ENCODE data around the gene SERPINA12.

Gene SERPINA12

DNA sequence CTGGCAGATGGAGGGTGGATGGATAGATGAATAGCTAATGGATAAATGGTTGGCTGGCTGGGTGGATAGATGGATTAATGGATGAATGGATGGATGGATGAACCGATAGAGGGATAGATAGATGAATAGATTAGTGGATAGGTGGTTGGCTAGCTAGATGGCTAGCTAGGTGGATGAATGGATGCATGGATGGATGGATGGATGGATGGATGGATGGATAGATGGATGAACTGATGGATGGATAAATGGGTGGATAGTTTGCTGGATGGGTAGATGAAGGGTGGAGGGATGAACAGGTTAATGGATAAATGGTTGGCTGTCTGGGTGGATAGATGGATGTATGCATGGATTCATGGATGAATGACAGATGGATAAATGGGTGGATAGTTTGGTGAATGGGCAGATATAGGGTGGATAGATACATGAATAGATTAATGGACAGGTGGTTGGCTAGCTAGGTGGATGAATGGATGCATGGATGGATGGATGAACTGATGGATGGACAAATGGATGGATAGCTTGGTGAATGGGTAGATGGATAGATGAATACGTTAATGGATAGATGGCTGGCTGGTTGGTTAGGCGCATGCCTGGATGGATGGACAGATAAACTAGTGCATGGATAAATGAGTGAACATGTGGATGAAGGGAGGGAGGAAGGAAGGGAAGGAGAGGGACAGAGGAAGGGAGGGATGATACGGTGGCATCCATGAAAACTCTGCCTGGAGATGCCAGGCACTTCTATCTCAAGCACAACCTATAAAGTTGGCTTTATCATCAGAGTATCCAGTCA, 41.3 kb downstream of the SERPINA12 start:
- Histone ChIP-seq H3K9me3 (ENCODE audit: control insufficient read depth, low read length) (no peaks in the 10 kb centered on the region), H3K27me3 (ENCODE audit: control insufficient read depth, insufficient read depth, low read length) (no peaks in the 10 kb centered on the region), H3K36me3 (ENCODE audit: control insufficient read depth, insufficient read depth, low read length) (no peaks in the 10 kb centered on the region), H3K9ac (ENCODE audit: low read length) (no peak overlapping the region), H3K4me3 (ENCODE audit: low read length) (no peak overlapping the region), H3K4me1 (ENCODE audit: control insufficient read depth, insufficient read depth, low read length) (no peaks in the 10 kb centered on the region)

DNA sequence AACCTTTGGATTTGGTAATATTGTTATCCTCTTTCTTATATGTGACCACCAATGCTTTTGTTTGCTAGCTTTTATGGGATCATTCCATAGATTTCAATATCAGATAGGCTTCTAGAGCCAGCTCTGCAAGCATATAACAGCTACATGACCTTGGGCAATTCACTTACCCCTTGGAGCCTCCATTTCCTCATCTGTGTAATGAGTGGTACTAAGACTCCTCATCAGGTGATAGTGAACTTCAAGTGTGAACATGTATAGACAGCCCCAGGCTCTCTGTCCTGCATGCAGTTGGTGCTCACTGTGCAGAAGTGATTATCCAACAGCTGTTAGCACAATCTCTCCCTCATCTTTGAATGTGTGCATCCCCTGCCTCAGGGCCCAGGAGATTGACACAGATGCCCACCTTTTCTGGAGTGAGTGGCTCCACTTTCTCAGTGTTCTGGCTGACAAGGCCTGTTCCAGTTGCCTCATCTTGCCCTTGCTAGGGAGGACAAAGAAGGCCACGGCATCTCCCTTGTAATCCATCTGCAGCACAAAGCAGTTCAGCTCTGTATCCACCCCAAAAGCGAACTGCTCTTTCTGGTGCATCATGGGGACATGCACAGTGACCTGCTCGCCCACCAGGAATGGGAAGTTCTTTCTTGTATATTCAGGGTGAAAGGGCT, 42.4 kb downstream of the SERPINA12 start:
- Histone ChIP-seq H3K9me3 (ENCODE audit: control insufficient read depth, low read length) (no peaks in the 10 kb centered on the region), H3K4me3 (ENCODE audit: low read length) (no peak overlapping the region), H3K9ac (ENCODE audit: low read length) (no peak overlapping the region), H3K36me3 (ENCODE audit: control insufficient read depth, insufficient read depth, low read length) (no peaks in the 10 kb centered on the region), H3K27me3 (ENCODE audit: control insufficient read depth, insufficient read depth, low read length) (no peaks in the 10 kb centered on the region), H3K4me1 (ENCODE audit: control insufficient read depth, insufficient read depth, low read length) (no peaks in the 10 kb centered on the region)

DNA sequence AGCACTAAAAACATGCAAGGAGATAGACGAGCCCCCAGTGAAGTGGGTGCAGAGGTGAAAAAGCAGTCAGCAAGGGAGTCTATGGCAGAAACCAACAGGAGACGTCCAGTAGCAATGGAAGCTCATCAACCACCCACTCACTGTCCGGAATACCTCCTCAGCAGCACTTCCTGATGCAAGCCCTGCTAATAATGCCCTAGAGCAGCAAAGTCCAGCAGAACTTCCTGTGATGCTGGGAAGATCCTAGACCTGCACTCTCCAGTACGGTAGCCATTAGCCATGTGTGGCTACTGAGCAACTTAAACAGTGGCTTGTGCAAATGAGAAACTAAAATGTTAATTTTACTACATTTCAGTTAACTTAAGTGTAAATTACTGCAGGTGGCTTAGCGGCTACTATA, 44.2 kb downstream of the SERPINA12 start:
- Histone ChIP-seq H3K27me3 (ENCODE audit: control insufficient read depth, insufficient read depth, low read length) (no peaks in the 10 kb centered on the region), H3K4me3 (ENCODE audit: low read length) (no peak overlapping the region), H3K9ac (ENCODE audit: low read length) (no peak overlapping the region), H3K4me1 (ENCODE audit: control insufficient read depth, insufficient read depth, low read length) (no peaks in the 10 kb centered on the region), H3K9me3 (ENCODE audit: control insufficient read depth, low read length) (no peaks in the 10 kb centered on the region), H3K36me3 (ENCODE audit: control insufficient read depth, insufficient read depth, low read length) (no peaks in the 10 kb centered on the region)

DNA sequence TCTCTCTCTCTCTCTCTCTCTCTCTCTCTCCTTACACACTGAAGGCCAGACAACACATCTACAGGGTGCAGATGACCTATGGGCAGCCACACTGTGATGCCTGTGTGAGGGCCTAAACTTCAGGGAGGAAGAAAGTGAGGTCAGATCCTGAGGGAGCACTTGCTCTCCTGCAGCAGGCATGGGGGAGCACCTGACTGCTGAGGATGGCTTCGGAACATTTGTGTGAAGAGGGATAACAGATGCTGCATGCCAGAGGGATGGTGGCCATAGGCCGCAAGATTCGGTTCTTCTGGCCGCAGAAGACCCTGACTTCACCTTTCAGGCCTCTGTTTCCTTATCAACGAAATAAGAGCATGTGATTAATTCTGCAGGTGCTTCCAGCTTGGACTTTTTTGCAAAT, 45.0 kb downstream of the SERPINA12 start:
- no peaks in the 10 kb centered on the region for H3K36me3 ChIP-seq (ENCODE audit: control insufficient read depth, insufficient read depth, low read length)
- H3K9ac ChIP-seq (ENCODE audit: low read length): no peak overlapping the region
- H3K4me1 ChIP-seq (ENCODE audit: control insufficient read depth, insufficient read depth, low read length): no peaks in the 10 kb centered on the region
- H3K4me3 ChIP-seq (ENCODE audit: low read length): no peak overlapping the region
- no peaks in the 10 kb centered on the region for H3K27me3 ChIP-seq (ENCODE audit: control insufficient read depth, insufficient read depth, low read length)
- no peaks in the 10 kb centered on the region for H3K9me3 ChIP-seq (ENCODE audit: control insufficient read depth, low read length)

DNA sequence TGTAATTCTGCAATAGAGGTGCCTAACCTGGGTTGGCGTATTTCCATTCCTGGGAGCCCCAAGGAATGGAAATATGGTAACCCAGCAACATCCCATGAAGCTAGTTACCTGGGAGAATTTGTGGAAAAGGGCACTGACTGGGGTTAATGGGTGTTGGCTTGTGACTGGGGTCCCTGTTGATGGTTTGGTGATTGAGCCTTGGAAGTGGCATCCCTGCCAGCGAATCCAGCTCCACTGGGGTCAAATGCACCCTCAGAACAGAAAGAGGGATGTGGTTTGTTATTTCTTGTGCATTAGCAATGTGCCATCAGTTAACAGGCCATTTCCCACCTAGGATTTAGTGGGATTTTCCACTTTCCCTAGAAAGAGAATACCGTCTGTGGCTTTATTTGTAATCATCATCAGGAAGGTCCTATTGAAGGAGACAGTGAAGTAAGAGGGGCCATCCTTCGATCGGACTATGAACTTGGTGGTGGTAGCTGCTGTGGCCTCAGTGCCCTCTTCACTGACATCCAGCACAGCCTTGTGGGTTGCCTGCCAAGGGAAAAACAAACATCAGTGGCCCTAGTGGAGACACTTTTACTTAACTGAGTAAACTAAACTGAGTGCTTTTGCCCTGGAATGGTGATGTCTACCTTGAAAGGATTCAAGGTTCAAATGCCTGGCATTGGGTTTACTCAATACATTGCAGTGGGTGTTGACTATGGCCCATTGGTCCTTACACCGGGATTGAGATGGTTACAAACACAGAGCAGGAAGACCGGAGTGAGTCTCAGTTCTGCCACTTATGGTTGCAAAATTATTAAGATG, 46.3 kb downstream of the SERPINA12 start:
- no peak overlapping the region for H3K4me3 ChIP-seq (ENCODE audit: low read length)
- no peaks in the 10 kb centered on the region for H3K4me1 ChIP-seq (ENCODE audit: control insufficient read depth, insufficient read depth, low read length)
- no peaks in the 10 kb centered on the region for H3K36me3 ChIP-seq (ENCODE audit: control insufficient read depth, insufficient read depth, low read length)
- H3K9me3 ChIP-seq (ENCODE audit: control insufficient read depth, low read length): no peaks in the 10 kb centered on the region
- H3K27me3 ChIP-seq (ENCODE audit: control insufficient read depth, insufficient read depth, low read length): no peaks in the 10 kb centered on the region
- H3K9ac ChIP-seq (ENCODE audit: low read length): no peak overlapping the region

DNA sequence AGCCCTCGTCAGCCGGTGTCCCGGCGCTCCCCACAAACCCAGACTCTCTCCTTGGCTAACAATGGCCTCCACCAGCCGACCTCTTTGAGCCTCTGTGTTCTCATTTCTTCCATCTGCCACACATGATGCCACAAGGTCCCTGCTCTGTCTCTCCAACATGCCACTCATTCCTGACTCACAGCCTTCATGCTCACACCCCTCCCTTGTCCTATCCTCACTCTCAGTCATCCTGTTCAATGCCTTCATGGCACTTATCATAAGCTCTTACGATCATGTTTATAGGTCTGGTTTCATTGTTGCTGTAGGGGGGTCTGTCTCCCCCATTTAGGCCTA, 47.1 kb downstream of the SERPINA12 start:
- Histone ChIP-seq H3K4me3 (ENCODE audit: low read length) (no peak overlapping the region), H3K9ac (ENCODE audit: low read length) (no peak overlapping the region), H3K36me3 (ENCODE audit: control insufficient read depth, insufficient read depth, low read length) (no peaks in the 10 kb centered on the region), H3K9me3 (ENCODE audit: control insufficient read depth, low read length) (no peaks in the 10 kb centered on the region), H3K4me1 (ENCODE audit: control insufficient read depth, insufficient read depth, low read length) (no peaks in the 10 kb centered on the region), H3K27me3 (ENCODE audit: control insufficient read depth, insufficient read depth, low read length) (no peaks in the 10 kb centered on the region)

DNA sequence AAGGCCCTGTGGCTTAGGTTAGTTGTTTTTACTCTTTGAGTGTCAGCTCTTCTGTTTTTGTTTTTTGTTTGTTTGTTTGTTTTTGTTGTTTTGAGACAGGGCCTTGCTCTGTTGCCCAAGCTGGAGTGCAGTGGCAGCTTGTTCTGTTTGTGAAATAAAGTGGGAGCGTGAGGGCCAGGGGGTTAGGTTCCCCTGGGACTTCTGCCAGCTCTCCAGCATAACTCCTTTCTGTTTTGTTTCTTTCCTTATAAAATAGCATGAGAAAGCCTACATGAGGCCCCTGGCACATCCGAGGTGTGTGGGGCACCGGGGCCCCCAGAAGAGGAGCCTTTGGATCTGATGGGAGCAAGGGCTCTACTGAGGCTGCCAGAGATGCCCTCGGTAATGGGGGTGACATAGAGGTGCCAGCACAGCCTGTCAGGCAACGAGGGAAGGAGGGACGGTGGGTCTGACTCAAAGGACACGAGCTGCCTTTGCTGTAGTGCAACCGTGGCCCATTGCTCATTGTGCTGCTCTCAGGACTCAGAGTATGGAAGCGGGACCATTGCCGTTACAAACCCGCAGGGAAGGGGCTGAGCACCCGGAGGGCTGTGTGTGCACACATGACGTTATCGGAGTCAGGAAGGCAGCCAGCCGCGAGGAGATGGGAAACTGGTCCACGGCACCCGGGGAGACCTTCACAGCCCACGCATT, 47.6 kb downstream of the SERPINA12 start:
- Histone ChIP-seq H3K4me3 (ENCODE audit: low read length) (no peak overlapping the region), H3K27me3 (ENCODE audit: control insufficient read depth, insufficient read depth, low read length) (no peaks in the 10 kb centered on the region), H3K9me3 (ENCODE audit: control insufficient read depth, low read length) (no peaks in the 10 kb centered on the region), H3K36me3 (ENCODE audit: control insufficient read depth, insufficient read depth, low read length) (no peaks in the 10 kb centered on the region), H3K9ac (ENCODE audit: low read length) (no peak overlapping the region), H3K4me1 (ENCODE audit: control insufficient read depth, insufficient read depth, low read length) (no peaks in the 10 kb centered on the region)

DNA sequence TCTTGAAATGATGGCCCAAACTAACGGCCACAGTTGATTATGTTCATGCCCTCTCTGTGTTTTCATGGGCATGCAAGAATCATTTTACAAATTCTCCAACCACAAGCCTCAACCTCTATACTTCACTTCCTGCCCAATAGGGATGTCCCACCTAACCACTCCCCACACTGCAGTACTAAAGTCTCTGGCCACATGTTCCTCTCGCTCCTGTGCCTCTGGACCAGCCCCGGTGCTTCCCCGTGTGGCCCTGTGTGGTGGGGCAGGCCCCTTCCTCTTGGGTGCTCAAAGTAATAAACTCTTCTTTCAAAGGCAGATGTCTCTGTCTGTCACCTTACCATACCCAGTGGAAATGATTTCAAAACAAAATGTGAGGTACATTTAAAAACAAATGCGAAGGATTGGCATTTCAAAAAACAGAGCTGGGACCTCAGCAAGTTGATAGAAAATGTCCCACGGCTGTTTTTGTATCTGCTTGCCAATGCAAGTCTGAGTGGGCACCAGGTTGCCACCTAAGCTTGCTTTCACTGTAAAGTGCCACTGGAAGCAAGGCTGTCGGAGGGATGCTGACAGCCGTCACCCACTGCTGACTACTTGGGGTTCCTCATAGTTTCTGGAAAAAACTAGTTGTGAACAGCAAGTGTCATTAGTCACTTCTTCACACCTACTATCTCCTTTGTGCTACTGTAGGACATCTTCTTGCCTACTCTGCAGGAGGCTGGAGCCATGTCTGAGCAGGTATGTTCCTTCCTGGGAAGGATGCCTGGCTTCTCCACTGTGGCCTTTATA, 48.4 kb downstream of the SERPINA12 start:
- H3K36me3 ChIP-seq (ENCODE audit: control insufficient read depth, insufficient read depth, low read length): no peaks in the 10 kb centered on the region
- no peaks in the 10 kb centered on the region for H3K27me3 ChIP-seq (ENCODE audit: control insufficient read depth, insufficient read depth, low read length)
- no peak overlapping the region for H3K9ac ChIP-seq (ENCODE audit: low read length)
- no peak overlapping the region for H3K4me3 ChIP-seq (ENCODE audit: low read length)
- no peaks in the 10 kb centered on the region for H3K9me3 ChIP-seq (ENCODE audit: control insufficient read depth, low read length)
- no peaks in the 10 kb centered on the region for H3K4me1 ChIP-seq (ENCODE audit: control insufficient read depth, insufficient read depth, low read length)

DNA sequence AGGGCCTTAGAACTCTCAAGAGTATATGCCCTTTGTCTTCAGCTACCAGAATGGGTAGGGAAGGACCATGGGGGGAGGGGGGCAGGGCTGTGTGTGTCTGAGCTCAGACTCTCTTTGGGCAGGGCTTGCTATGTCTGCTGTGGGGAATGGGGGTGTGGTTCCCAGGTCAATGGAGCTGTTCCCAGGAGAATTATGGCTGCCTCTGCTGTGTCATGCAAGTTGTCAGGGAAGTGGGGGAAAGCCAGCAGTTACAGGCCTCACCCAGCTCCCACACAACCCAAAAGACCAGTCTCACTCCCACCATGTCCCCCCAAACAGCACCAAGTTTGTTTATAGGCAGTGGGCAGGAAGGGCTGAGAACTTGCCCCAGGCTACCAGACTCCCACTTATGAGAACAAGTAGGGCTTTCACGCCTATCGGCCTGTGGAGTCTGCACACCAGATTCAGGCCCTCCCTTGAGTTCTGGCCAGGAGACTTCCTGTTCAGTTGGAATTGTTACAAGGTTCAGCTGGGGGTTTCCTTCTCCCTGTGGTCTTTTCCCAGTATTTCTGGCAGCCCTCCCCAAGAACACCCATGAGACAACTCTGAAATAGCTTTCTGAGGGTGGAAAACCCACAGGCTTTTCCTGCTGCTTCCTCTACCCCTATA, 50.6 kb downstream of the SERPINA12 start:
- Histone ChIP-seq H3K9ac (ENCODE audit: low read length) (no peak overlapping the region), H3K9me3 (ENCODE audit: control insufficient read depth, low read length) (no peaks in the 10 kb centered on the region), H3K4me3 (ENCODE audit: low read length) (no peak overlapping the region), H3K27me3 (ENCODE audit: control insufficient read depth, insufficient read depth, low read length) (no peaks in the 10 kb centered on the region), H3K4me1 (ENCODE audit: control insufficient read depth, insufficient read depth, low read length) (no peaks in the 10 kb centered on the region), H3K36me3 (ENCODE audit: control insufficient read depth, insufficient read depth, low read length) (no peaks in the 10 kb centered on the region)

DNA sequence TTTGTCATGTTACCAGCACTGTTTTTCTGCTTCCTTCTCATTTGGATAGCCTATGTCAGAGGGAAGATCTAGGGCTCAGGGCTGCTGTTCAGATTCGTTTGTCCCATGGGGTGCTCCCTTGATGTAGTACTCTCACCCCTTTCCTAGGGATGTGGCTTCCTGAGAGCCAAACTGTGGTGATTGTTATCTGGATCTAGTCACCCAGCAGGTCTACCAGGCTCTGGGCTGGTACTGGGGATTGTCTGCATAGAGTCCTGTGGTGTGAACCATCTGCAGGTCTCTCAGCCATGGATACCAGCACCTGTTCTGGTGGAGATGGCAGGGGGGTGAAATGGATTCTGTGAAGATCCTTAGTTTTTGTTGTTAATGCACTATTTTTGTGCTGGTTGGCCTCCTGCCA, 51.2 kb downstream of the SERPINA12 start:
- H3K27me3 ChIP-seq (ENCODE audit: control insufficient read depth, insufficient read depth, low read length): no peaks in the 10 kb centered on the region
- H3K4me3 ChIP-seq (ENCODE audit: low read length): no peak overlapping the region
- no peaks in the 10 kb centered on the region for H3K36me3 ChIP-seq (ENCODE audit: control insufficient read depth, insufficient read depth, low read length)
- no peak overlapping the region for H3K9ac ChIP-seq (ENCODE audit: low read length)
- H3K4me1 ChIP-seq (ENCODE audit: control insufficient read depth, insufficient read depth, low read length): no peaks in the 10 kb centered on the region
- no peaks in the 10 kb centered on the region for H3K9me3 ChIP-seq (ENCODE audit: control insufficient read depth, low read length)

DNA sequence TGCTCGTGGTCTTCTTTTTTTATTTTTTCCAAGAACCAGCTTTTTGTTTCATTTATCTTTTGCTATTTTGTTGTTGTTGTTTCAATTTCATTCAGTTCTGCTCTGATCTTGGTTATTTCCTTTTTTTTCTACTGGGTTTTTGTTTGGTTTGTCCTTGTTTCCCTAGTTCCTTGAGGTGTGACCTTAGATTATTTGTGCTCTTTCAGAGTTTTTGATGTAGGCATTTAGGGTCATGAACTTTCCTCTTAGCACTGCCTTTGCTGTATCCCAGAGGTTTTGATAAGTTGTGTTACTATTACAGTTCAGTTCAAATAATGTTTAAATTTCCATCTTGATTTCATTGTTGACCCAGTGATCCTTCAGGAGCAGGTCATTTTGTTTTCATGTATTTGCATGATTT, 53.3 kb downstream of the SERPINA12 start:
- H3K36me3 ChIP-seq (ENCODE audit: control insufficient read depth, insufficient read depth, low read length): no peaks in the 10 kb centered on the region
- H3K9ac ChIP-seq (ENCODE audit: low read length): no peak overlapping the region
- H3K27me3 ChIP-seq (ENCODE audit: control insufficient read depth, insufficient read depth, low read length): peaks cover 3% of the 10 kb centered on the region
- no peak overlapping the region for H3K4me3 ChIP-seq (ENCODE audit: low read length)
- H3K4me1 ChIP-seq (ENCODE audit: control insufficient read depth, insufficient read depth, low read length): no peaks in the 10 kb centered on the region
- no peaks in the 10 kb centered on the region for H3K9me3 ChIP-seq (ENCODE audit: control insufficient read depth, low read length)

All from mucosa of stomach (tissue), 1 donor.